ENCODE results near the gene MRPS16.

GRCh38 chr10:73205081-73205480, 47.4 kb downstream of the MRPS16 start:
- TF ChIP-seq FOXM1 (IDR thresholded peaks at IDR 0.05; ENCODE audit: borderline replicate concordance): no peak
- no peak for TF ChIP-seq SP1 (IDR thresholded peaks at IDR 0.05)
- TF ChIP-seq PKNOX1 (IDR thresholded peaks at IDR 0.05): no peak
- TF ChIP-seq ARNT (IDR thresholded peaks at IDR 0.05): no peak
- TF ChIP-seq CTBP1 (IDR thresholded peaks at IDR 0.05; ENCODE audit: borderline replicate concordance): no peak
- TF ChIP-seq SUZ12 (IDR thresholded peaks at IDR 0.05): no peak
- no peak for TF ChIP-seq ZNF384 (IDR thresholded peaks at IDR 0.05)
- no peak for TF ChIP-seq FOXA1 (IDR thresholded peaks at IDR 0.05)
- TF ChIP-seq FOXK2 (IDR thresholded peaks at IDR 0.05): no peak
